NCI-H1092 treated with DMSO at 0.1 percent for 48 hours (cell line): ENCODE data around the gene ARRB1.
A peak's percentile ranks its signal among the peaks of the same experiment; 100 is the strongest.
"Not testable (repeated sequence)": the region's sequence is repeated elsewhere in the genome, so short reads cannot be mapped to it uniquely, and the experiment has no call there.

Experiments
- DNase-seq: peaks from one replicate; lab custom pipeline; 2025; lab: John Stamatoyannopoulos, UW

Gene ARRB1

GRCh38 chr11:75323609-75324008, 27.9 kb downstream of the ARRB1 start:
- DNase-seq, result no peak

- no peak for DNase-seq
These were observed 30.8 kb downstream of the ARRB1 start for GRCh38 chr11:75320643-75321042.

DNA sequence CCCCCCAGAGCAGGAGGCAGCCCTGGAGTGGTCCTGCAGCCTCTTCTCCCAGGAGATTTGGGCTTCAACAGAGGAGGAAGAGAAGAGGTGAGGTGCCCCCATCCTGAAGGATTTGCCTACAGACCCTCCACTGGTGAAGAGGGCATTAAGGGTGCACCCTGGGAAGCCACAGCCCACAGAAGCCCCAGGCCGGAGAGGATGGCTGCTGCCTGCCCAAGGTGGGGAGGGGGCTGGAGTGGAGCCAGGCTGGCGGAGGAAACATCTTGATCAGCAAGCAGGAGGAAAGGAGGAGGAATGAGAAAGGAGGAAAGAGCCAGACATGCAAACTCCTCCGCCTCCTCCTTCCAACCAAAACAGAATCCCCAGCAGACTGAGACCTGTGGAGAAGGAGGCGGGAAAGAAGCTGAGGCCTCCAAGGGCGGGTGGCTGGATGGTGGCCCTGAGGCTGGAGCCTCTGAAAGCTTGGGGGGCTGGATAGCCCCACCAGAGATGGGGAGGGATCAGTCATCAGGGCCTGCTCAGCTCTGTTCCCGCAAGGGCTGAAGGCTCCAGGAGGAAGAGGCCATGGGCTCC, 31.3 kb downstream of the ARRB1 start:
- DNase-seq, result no peak

- no peak for DNase-seq
These were observed 32.2 kb downstream of the ARRB1 start for GRCh38 chr11:75319035-75319877.

DNA sequence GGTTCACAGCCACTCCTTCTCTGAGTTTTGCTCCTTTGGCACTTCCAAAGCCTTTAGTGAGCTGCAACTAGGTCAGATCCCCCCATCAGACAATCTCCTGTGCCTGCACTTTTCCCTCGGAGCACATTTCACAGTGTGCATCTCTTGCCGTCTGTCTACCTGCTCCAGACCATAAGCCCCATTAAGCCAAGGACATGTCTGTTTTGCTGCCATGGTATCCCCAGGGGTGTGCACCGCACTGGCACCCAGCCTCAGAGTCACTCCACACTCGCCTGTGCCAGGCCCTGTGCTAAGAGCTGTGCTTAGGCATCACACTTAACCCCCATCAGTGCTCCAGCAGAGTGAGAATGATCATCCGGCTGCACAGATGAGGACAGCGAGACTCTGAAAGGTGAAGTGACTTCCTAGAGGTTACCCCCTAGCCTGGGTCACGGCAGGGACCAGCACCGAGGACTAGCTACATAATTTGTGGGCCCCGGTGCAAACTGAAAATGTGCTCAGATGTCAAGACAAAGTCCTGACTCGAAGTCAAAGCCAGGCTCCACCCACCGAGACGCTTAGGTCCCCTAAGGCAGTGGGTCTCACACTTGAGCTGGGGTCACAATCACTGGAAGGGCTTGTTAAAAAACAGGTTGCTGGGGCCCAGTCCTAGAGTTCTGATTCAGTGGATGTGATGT, 33.9 kb downstream of the ARRB1 start:
- no peak for DNase-seq

DNA sequence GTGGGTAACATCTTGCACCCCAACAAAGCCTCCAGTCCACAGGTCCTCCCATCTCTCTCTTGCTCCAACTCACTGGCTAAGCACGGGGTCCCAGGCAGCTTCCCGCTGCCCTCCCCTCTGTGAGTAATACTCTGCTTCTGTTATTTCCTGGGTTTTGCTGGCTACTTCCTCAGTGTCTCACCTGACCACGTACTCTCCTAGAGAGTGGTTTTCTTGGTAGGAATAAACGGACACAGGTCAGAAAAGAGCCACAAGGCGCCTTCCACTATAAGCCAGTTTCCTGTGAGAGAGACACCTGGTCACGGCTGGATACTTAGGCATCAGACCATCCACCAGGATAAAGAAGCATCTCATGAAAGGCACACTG, 36.0 kb downstream of the ARRB1 start:
- no peak for DNase-seq

DNA sequence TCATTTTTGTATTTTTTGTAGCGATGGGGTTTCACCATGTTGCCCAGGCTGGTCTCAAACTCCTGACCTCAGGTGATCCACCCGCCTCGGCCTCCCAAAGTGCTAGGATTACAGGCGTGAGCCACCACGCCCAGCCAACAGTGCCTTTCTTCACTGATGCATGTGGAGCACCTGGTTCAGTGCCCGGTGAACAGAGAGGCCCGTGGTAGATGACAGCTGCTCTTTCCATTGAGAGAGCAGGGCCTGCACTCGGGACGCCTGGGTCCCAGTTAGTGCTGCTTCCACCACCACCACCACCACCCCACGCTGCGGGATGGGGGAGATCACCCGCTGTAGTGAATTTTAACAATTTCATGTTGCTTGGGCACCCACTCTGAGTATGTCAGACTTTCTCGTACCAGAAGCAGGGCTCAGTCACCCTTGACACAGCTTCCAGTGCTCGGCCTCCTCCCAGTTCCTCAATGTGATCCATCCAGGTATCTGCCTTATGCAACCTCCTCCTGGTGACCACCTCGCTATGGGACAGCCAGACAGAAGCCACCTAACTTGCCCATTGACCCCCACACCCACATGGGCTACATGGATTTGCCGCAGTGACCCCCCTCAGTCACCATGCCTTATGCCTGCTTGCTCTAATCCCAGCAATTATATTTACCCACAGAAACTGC, 36.6 kb downstream of the ARRB1 start:
- no peak for DNase-seq

- peak; percentile 39 for DNase-seq
These were observed 37.8 kb downstream of the ARRB1 start for GRCh38 chr11:75313513-75314272.

- no peak for DNase-seq
These were observed 39.1 kb downstream of the ARRB1 start for GRCh38 chr11:75312346-75312745.

DNA sequence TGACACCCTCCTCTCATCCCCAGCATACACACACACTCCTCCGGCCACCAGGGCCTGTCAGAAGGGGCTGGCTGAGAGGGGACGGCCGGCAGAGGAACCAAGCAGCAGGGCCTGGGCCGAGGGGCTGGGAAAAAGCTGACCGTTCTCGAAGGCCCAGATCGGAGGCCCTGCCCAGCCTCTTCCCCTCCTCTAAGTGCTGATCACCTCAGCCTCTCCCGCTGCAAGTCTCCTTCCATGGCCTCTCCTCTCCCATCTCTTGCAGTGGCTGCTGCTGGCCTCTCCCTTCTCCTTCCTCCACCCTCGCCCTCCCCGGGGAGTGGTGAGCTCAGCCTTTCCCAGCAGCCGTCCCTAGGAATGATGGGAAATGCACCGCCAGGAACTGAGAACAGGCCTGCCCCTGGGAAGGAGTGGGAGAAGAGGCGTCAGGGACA, 39.6 kb downstream of the ARRB1 start:
- no peak for DNase-seq

- DNase-seq, result no peak
These were observed 42.5 kb downstream of the ARRB1 start for GRCh38 chr11:75308986-75309385.

GRCh38 chr11:75308116-75308515, 43.3 kb downstream of the ARRB1 start:
- no peak for DNase-seq

DNA sequence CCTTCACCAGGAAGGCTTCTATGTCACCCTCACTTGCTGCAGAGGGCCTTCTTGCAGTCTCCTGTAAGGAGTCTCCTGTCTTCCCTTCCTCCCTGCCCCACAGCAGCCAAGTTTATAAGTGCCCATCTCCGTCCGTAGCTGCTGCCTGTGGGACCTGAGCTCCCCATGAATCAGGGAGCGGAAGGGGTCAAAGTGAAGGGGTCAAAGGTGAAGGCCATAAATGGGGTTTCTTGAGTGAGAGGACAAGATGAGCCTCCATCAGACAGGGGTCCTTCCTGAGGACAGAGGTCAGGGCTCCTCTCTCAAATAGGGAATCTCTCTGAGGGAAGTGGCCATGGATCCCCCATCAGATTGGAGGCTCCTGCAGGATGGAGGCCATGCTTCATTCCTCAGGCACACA, 44.4 kb downstream of the ARRB1 start:
- DNase-seq, result no peak

GRCh38 chr11:75306529-75306928, 44.9 kb downstream of the ARRB1 start:
- DNase-seq, result no peak

DNA sequence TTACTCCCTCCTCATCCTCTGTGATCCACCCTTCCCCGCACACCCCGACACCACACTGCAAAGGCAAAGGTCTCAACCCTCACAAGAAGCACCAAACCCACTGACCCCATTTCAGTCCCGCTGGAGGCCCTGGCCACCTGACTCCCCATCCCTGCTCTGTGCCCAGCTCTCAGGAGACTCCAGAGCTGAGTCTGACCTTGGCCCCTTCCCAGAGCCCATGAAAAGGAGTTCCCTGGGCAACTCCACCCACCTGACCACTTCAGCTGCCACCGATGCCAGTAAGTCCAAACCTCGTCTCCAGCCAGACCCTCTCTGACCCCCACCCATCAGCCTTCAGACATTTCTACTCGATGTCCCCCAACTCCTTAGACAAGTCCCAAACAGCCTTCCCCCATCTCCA, 45.5 kb downstream of the ARRB1 start:
- DNase-seq, result no peak

DNA sequence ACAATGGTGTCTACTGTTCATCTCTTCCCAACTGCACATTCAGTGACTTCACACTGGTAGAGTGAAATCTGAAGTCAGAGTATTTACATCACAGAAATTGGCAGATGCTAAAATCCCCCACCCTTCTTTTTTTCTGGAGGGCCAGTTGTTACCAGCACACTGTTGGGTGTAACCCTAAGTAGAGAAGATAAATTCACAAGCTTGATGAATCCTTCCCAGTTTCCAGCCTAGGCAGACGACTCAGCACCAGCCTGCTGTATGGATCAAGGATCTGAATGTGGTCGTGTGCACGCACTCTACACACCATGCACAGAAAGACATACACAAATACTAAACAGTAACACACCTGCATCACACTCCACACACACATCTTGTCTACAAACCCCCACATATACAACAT, 46.0 kb downstream of the ARRB1 start:
- DNase-seq, result no peak

GRCh38 chr11:75304941-75305340, 46.5 kb downstream of the ARRB1 start:
- DNase-seq, result not testable (repeated sequence)

DNA sequence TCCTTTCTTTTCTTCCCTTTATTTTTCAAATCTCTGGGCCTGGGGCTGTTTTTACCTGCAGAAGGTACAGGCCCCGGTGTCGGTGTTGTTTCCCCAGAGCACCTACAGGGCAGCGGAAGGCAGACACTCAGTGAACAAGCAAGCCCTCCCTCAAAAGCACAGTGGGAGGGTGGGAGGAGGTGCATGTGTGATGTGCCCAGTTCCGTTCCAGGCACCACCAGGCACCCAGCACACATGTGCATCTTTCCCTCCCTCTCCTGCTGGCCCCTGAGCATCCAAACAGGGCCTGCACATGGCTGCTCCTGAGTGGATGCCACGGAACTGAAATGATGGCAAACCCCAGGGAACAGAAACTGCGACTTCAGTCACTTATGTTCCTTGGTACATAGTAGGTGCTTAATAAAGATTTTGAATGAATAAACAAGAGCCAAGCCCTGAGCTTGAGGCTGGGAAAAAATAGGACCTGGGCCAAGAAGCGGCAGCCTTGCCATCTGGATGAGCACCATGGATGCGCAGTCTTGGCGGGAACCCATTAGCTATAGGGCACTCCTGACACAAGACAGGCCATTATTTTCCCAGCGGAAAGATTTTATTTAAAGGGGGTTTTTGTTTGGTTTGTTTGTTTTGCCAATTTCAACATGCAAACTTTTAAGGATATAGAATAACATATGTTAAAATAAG, 47.8 kb downstream of the ARRB1 start:
- DNase-seq, result peak; percentile 39

DNA sequence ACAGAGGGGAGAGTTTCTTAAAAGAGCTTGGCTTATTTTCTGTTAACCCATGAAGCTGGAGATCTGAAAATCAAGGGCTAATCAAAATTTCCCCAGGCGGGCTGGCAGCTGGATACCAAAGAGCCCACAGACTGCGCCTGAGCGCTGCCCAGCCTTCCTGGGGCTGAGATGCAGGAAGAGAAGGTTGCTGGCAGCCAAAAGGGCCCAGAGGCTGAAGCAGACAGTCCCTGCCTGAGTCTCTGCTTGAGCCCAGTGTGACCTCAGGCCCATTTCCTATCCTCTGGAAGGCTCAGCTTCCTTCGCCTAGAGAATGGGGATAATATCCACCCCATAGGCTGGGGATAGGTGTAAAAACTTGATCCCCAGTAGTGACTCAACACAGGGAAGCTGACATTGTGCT, 49.1 kb downstream of the ARRB1 start:
- DNase-seq, result no peak

- peak; percentile 73 for DNase-seq
These were observed 49.7 kb downstream of the ARRB1 start for GRCh38 chr11:75301601-75302345.

DNA sequence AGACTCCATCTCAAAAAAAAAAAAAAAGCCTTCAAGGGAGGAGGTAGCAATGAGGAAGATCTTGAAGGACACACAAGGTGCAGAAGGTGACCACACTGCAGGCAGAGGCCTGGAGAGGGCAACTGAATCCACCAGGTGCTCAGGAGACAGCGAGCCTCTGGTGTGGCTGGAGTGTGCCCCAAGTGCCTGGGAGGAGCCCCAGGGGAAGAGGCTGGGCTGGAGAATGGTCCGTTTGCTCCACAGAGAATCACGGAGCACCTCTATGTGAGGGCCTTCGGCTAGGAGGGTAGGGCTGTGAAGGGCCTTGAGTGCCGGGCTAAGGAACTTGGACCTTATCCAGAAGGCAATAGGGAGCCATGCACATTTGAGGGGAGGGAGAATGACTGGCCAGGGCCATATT, 50.3 kb downstream of the ARRB1 start:
- DNase-seq, result peak; percentile 24
